Iris pigment epithelial cell (primary cell): ENCODE measurements around the gene ARHGEF11.
"Not testable (repeated sequence)": the region's sequence is repeated elsewhere in the genome, so short reads cannot be mapped to it uniquely, and the experiment has no call there.

Source experiments
- DNase-seq: peaks from one replicate; pipeline ENCODE4 v3.0.0-alpha.2; 2011; ENCODE audit warnings: low read depth

The ARHGEF11 gene, protein sequence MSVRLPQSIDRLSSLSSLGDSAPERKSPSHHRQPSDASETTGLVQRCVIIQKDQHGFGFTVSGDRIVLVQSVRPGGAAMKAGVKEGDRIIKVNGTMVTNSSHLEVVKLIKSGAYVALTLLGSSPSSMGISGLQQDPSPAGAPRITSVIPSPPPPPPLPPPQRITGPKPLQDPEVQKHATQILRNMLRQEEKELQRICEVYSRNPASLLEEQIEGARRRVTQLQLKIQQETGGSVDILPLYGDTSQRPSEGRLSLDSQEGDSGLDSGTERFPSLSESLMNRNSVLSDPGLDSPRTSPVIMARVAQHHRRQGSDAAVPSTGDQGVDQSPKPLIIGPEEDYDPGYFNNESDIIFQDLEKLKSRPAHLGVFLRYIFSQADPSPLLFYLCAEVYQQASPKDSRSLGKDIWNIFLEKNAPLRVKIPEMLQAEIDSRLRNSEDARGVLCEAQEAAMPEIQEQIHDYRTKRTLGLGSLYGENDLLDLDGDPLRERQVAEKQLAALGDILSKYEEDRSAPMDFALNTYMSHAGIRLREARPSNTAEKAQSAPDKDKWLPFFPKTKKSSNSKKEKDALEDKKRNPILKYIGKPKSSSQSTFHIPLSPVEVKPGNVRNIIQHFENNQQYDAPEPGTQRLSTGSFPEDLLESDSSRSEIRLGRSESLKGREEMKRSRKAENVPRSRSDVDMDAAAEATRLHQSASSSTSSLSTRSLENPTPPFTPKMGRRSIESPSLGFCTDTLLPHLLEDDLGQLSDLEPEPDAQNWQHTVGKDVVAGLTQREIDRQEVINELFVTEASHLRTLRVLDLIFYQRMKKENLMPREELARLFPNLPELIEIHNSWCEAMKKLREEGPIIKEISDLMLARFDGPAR (N-terminal part only)

GRCh38 chr1:157045250-157046218, at the start of gene ARHGEF11:
ARHGEF11 (minus strand) TSS chr1:157045742; CDS start chr1:157044330, 1,412 bp downstream.
- peak; percentile 89 for DNase-seq

DNA sequence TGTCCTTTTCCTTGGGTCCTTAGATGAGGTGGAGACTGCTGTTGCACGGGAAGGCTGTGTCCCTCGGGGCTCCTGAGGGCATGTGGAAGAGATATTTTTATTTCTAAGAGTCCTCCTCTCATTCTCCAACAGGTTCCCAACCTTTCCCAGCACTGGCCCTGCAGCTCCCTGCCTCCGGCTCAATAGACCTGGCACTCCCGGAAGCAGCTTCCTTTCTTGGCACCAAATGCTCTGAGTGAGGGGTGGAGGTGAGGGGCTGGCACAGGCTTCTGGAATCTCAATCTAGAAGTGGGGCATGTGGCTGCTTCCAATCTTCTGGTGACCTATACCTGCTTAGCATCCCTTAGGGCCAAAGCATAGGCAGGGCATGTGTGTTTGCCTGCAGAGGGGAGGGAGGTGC, 49.5 kb upstream of the ARHGEF11 start:
- DNase-seq: no peak

- DNase-seq: no peak
Observed at GRCh38 chr1:157092831-157093230, 47.3 kb upstream of the ARHGEF11 start.

DNA sequence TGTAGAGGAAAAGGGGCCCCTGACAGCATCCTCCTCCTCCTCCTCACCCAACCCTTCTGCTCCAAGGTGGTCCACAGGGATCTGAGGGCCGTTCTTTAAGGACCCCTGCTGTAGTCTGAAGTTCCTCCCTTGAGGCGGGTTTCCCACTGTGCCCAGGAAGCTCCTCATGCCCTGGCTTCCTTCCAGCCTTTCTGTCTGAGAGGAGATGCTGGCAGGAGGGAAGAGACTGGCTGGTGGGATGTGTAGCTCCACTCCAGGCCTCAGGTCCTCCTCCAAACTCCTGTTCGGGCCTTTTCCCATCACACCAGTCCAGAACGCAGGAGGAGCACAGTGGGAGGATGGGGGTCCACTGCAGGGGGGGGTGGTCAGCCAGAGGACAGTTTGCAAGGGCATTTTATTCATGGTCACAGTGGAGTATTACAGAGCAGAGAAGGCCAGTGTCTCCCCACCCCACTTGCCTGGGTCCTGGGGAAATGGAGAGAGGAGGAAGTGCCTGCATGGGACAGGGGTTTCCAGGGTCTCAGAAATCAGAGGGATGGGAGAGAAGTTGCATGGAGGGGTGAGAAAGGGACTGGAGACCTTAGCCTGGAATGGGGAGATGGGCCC, 46.2 kb upstream of the ARHGEF11 start:
- DNase-seq: no peak

GRCh38 chr1:157091186-157091585, 45.6 kb upstream of the ARHGEF11 start:
- no peak for DNase-seq

GRCh38 chr1:157090771-157091170, 45.2 kb upstream of the ARHGEF11 start:
- no peak for DNase-seq

DNA sequence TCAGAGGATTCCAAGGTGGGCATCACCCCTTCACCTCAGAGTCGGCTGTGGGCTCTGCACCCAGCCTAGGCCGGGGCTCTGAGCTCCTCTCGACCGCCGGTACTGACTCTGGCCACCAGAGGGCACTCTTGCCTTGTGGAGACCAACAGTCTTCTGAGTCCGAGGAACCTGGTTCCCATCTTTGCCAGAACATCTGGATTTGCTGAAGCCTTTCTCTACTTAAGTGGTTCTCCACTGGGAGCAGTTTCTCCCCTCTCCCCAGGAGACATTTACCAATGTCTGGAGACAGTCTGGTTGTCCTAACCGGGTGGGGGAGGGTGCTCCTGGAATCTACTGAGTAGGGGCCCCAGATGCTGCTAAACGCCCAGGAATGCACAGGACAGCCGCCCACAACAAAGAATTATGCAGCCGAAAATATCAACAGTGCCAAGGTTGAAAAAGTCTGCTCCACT, 44.7 kb upstream of the ARHGEF11 start:
- peak; percentile 76 for DNase-seq

GRCh38 chr1:157089789-157090188, 44.2 kb upstream of the ARHGEF11 start:
- DNase-seq: no peak

- no peak for DNase-seq
Observed at GRCh38 chr1:157088607-157089006, 43.1 kb upstream of the ARHGEF11 start.

DNA sequence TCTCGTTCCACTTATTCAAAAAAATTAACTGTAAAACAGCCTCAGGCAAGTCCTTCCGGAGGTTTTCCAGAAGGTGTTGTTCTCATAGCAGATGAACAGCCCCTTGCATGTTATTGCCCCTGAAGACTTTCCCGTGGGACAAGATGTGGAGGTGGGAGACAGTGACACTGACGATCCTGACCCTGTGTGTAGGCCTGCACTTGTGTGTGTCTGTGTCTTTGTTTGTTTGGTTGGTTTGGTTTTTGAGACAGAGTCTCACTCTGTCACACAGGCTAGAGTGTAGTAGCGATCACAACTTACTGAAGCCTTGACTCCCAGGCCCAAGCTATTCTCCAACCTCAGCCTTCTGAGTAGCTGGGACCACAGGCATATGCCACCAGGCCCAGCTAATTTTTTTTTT, 41.5 kb upstream of the ARHGEF11 start:
- DNase-seq: no peak

- no peak for DNase-seq
Observed at GRCh38 chr1:157086299-157086698, 40.8 kb upstream of the ARHGEF11 start.

GRCh38 chr1:157085421-157085820, 39.9 kb upstream of the ARHGEF11 start:
- DNase-seq: peak; percentile 31

GRCh38 chr1:157084720-157085119, 39.2 kb upstream of the ARHGEF11 start:
- no peak for DNase-seq

GRCh38 chr1:157081707-157082106, 36.2 kb upstream of the ARHGEF11 start:
- DNase-seq: no peak

GRCh38 chr1:157080714-157081113, 35.2 kb upstream of the ARHGEF11 start:
- no peak for DNase-seq

- DNase-seq: no peak
Observed at GRCh38 chr1:157077394-157077793, 31.9 kb upstream of the ARHGEF11 start.

GRCh38 chr1:157073944-157074685, 28.6 kb upstream of the ARHGEF11 start:
- DNase-seq: peak; percentile 72

GRCh38 chr1:157069601-157070000, 24.1 kb upstream of the ARHGEF11 start:
- DNase-seq: no peak

GRCh38 chr1:157059241-157059640, 13.7 kb upstream of the ARHGEF11 start:
- not testable (repeated sequence) for DNase-seq

- DNase-seq: no peak
Observed at GRCh38 chr1:157056269-157056668, 10.7 kb upstream of the ARHGEF11 start.

GRCh38 chr1:157055729-157056128, 10.2 kb upstream of the ARHGEF11 start:
- not testable (repeated sequence) for DNase-seq
